Activated CD8-positive, alpha-beta memory T cell treated with anti-CD3 and anti-CD28 coated beads, Interleukin-2, amount 50 U/mL, for 48 hours (primary cell): ENCODE measurements around the gene CCNL2.
"Not testable (repeated sequence)": the region's sequence is repeated elsewhere in the genome, so short reads cannot be mapped to it uniquely, and the experiment has no call there.

ENCODE experiments used
- DNase-seq: peaks from one replicate; pipeline ENCODE4 v3.0.0-alpha.2; 2020

CCNL2 gene

GRCh38 chr1:1397839-1398523 is 1.2 kb downstream of the CCNL2 start:
- DNase-seq: no peak

GRCh38 chr1:1395166-1395565 is 4.0 kb downstream of the CCNL2 start:
- no peak for DNase-seq

GRCh38 chr1:1394116-1394515 is 5.0 kb downstream of the CCNL2 start:
- DNase-seq: no peak

- DNase-seq: no peak
These were observed 5.7 kb downstream of the CCNL2 start for GRCh38 chr1:1393428-1393827.

- DNase-seq: no peak
These were observed 6.1 kb downstream of the CCNL2 start for GRCh38 chr1:1393014-1393413.

- no peak for DNase-seq
These were observed 7.9 kb downstream of the CCNL2 start for GRCh38 chr1:1391225-1391624.

- no peak for DNase-seq
These were observed 8.5 kb downstream of the CCNL2 start for GRCh38 chr1:1390675-1391074.

- no peak for DNase-seq
These were observed 11.1 kb downstream of the CCNL2 start for GRCh38 chr1:1388078-1388472.

- no peak for DNase-seq
These were observed 11.7 kb downstream of the CCNL2 start for GRCh38 chr1:1387098-1388077.

- DNase-seq: no peak
These were observed 13.2 kb downstream of the CCNL2 start for GRCh38 chr1:1385931-1386330.

- not testable (repeated sequence) for DNase-seq
These were observed 13.8 kb downstream of the CCNL2 start for GRCh38 chr1:1385339-1385738.

- DNase-seq: no peak
These were observed 17.8 kb downstream of the CCNL2 start for GRCh38 chr1:1381294-1381693.

GRCh38 chr1:1380860-1381259 is 18.3 kb downstream of the CCNL2 start:
- DNase-seq: no peak

- no peak for DNase-seq
These were observed 21.5 kb downstream of the CCNL2 start for GRCh38 chr1:1377540-1378205.

GRCh38 chr1:1376551-1377226 is 22.4 kb downstream of the CCNL2 start:
- no peak for DNase-seq

- peak; percentile 94 for DNase-seq
These were observed 24.0 kb downstream of the CCNL2 start, which contains the start of gene AURKAIP1 for GRCh38 chr1:1374929-1375662. TSS of gene AURKAIP1 (minus strand) at chr1:1375207. CDS start at chr1:1374756, 451 bp downstream.

GRCh38 chr1:1374589-1374928 is 24.6 kb downstream of the CCNL2 start:
- DNase-seq: no peak

GRCh38 chr1:1373815-1374588 is 25.1 kb downstream of the CCNL2 start:
- no peak for DNase-seq

GRCh38 chr1:1373051-1373814 is 25.9 kb downstream of the CCNL2 start:
- no peak for DNase-seq
